ENCODE data around the gene AP2B1. TPM values are rescaled to one million over a fixed set of nuclear protein-coding genes. Genes with fewer than 3 reads are reported as not detected.

AP2B1 gene
- total RNA-seq, 1 experiment from 2014 or later = 195 TPM

DNA sequence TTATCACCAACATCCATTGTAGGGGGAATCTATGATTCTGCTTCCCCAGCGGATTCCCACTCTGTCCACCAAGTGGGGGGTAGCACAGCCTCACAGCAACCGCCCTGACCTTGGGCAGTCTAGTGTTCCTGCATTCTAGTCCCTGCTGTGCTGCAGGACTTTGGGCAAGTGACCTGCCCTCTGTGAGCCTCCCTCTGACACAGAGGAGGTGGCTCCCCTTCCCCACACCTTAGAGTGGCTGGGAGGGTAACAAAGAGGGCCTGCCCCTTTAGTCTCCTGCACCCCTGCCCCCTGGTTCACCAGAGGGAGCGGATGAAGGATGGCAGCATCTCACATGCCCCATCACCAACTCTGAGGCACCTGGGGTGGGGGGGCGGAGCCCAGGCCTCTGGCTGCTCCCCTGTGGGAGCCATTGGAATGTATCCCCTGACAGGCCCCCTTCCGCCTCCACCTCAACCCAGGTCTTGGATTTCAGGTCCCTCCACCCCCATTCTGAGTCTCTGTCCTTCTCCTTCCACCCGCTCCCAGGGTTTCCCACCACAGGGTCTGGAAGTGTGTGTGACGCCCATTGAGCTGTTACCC is 155.9 kb downstream of the AP2B1 start:
- H3K9me3 Mint-ChIP-seq = no peaks in the 10 kb centered on the region
- ATAC-seq (no peak), DNase-seq (ENCODE audit: low spot score) (no peak)
- no peak overlapping the region for H3K27ac Mint-ChIP-seq
- H3K4me3 Mint-ChIP-seq = no peak overlapping the region
- peaks cover 8% of the 10 kb centered on the region; the same call in 1 of the 2 replicates for H3K36me3 Mint-ChIP-seq
- H3K4me1 Mint-ChIP-seq = peaks cover 6% of the 10 kb centered on the region
- CTCF ChIA-PET = interaction anchor here (0.7 to 3.9 kb wide), 5 partner anchors 11 to 147 kb away, joined by 3 to 22 read pairs (median 5); partner anchors contain the start of gene RASL10B
- peaks cover 51% of the 10 kb centered on the region for H3K27me3 Mint-ChIP-seq (ENCODE audit: low read depth)
- TF ChIP-seq ZNF396 (CRISPR knock-in tag; IDR thresholded peaks at IDR 0.05; ENCODE audit: borderline replicate concordance) = no peak
- TF ChIP-seq, protein P1, sequence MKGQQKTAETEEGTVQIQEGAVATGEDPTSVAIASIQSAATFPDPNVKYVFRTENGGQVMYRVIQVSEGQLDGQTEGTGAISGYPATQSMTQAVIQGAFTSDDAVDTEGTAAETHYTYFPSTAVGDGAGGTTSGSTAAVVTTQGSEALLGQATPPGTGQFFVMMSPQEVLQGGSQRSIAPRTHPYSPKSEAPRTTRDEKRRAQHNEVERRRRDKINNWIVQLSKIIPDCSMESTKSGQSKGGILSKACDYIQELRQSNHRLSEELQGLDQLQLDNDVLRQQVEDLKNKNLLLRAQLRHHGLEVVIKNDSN (CRISPR knock-in tag; IDR thresholded peaks at IDR 0.05) = no peak
- no peak for TF ChIP-seq IRF2 (CRISPR knock-in tag; IDR thresholded peaks at IDR 0.05; ENCODE audit: borderline replicate concordance, low read depth)
- no peak for TF ChIP-seq ZNF671 (CRISPR knock-in tag; IDR thresholded peaks at IDR 0.05)
- TF ChIP-seq HMGXB4 (CRISPR knock-in tag; IDR thresholded peaks at IDR 0.05) = no peak
- no peak for TF ChIP-seq ATF6 (CRISPR knock-in tag; IDR thresholded peaks at IDR 0.05)
- no peak for TF ChIP-seq SP1 (CRISPR knock-in tag; conservative IDR thresholded peaks at IDR 0.05)
- no peak for TF ChIP-seq CREM (CRISPR knock-in tag; IDR thresholded peaks at IDR 0.05)
- TF ChIP-seq PRDM15 (CRISPR knock-in tag; IDR thresholded peaks at IDR 0.05) = no peak
- no peak for TF ChIP-seq CBFB (CRISPR knock-in tag; IDR thresholded peaks at IDR 0.05; ENCODE audit: low read depth)
- TF ChIP-seq JUN (CRISPR knock-in tag; IDR thresholded peaks at IDR 0.05) = no peak
- TF ChIP-seq, protein P2, sequence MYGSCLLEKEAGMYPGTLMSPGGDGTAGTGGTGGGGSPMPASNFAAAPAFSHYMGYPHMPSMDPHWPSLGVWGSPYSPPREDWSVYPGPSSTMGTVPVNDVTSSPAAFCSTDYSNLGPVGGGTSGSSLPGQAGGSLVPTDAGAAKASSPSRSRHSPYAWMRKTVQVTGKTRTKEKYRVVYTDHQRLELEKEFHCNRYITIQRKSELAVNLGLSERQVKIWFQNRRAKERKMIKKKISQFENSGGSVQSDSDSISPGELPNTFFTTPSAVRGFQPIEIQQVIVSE (CRISPR knock-in tag; IDR thresholded peaks at IDR 0.05; ENCODE audit: borderline replicate concordance) = no peak
- TF ChIP-seq, protein P3, sequence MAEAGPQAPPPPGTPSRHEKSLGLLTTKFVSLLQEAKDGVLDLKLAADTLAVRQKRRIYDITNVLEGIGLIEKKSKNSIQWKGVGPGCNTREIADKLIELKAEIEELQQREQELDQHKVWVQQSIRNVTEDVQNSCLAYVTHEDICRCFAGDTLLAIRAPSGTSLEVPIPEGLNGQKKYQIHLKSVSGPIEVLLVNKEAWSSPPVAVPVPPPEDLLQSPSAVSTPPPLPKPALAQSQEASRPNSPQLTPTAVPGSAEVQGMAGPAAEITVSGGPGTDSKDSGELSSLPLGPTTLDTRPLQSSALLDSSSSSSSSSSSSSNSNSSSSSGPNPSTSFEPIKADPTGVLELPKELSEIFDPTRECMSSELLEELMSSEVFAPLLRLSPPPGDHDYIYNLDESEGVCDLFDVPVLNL (CRISPR knock-in tag; IDR thresholded peaks at IDR 0.05; ENCODE audit: borderline replicate concordance, low read depth) = no peak
- TF ChIP-seq, protein P4, sequence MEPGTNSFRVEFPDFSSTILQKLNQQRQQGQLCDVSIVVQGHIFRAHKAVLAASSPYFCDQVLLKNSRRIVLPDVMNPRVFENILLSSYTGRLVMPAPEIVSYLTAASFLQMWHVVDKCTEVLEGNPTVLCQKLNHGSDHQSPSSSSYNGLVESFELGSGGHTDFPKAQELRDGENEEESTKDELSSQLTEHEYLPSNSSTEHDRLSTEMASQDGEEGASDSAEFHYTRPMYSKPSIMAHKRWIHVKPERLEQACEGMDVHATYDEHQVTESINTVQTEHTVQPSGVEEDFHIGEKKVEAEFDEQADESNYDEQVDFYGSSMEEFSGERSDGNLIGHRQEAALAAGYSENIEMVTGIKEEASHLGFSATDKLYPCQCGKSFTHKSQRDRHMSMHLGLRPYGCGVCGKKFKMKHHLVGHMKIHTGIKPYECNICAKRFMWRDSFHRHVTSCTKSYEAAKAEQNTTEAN (CRISPR knock-in tag; IDR thresholded peaks at IDR 0.05) = no peak
- no peak for TF ChIP-seq TEAD1 (CRISPR knock-in tag; IDR thresholded peaks at IDR 0.05)
- POLR2A ChIA-PET = no interaction called here
